Panc1 (cell line): ENCODE data around the gene POLN. TPM values are rescaled to one million over a fixed set of nuclear protein-coding genes. Genes with fewer than 3 reads are reported as not detected.

Experiments
- ATAC-seq: fragments of 200-7000 bp; cut with Tn5 transposase; 2 replicates; pipeline ENCODE4 v1.9.1; 2020; ENCODE audit warnings: mild to moderate bottlenecking, moderate library complexity
- BruUV-seq: library from RNA; stranded (reverse); fragments of 400-500 nt; replicated peaks from 2 replicates; lab custom pipeline; 2021; lab: Mats Ljungman, UMichigan
- CTCF ChIA-PET: fragments of 300-600 bp; sonication (Branson Sonifier 250); formaldehyde crosslinking; loops from one replicate; lab custom pipeline; 2022; ENCODE audit warnings: antibody characterized with exemption; lab: Charles Lee
- POLR2A ChIA-PET: fragments of 300-600 bp; sonication (Branson Sonifier 250); formaldehyde crosslinking; loops from one replicate; lab custom pipeline; 2022; ENCODE audit warnings: antibody characterized with exemption; lab: Charles Lee
- DNase-seq: peaks from one replicate; pipeline ENCODE4 v3.0.0-alpha.2; 2010; ENCODE audit warnings: low read depth, low spot score
- H3K27ac ChIP-seq: 2 replicates; pipeline ENCODE4 v1.5.1; 2011; ENCODE audit warnings: mild to moderate bottlenecking, low read length, inconsistent platforms
- H3K27me3 ChIP-seq: fragments of 200-500 bp; sonication (Bioruptor generic); 2 replicates; pipeline ENCODE4 v1.6.0; 2014; ENCODE audit warnings: low read length, inconsistent platforms; ENCODE audit not compliant: control insufficient read depth, insufficient read depth
- H3K36me3 ChIP-seq: fragments of 200-500 bp; sonication (Bioruptor generic); 2 replicates; pipeline ENCODE4 v1.5.1; 2014; ENCODE audit warnings: inconsistent platforms, mild to moderate bottlenecking, low read length, moderate library complexity; ENCODE audit not compliant: control insufficient read depth, insufficient read depth
- H3K4me1 ChIP-seq: 2 replicates; pipeline ENCODE4 v1.5.1; 2011; ENCODE audit warnings: inconsistent platforms, mild to moderate bottlenecking, low read length, moderate library complexity; ENCODE audit not compliant: control insufficient read depth, insufficient read depth
- H3K4me3 ChIP-seq, 2 experiments: 2 replicates each; pipeline ENCODE4 v1.5.1; 2011 to 2012; ENCODE audit warnings: low read depth in 2 of 2, low read length in 2 of 2, mild to moderate bottlenecking in 2 of 2, inconsistent platforms in 1 of 2, moderate library complexity in 1 of 2
- H3K9me3 ChIP-seq: fragments of 200-500 bp; sonication (Bioruptor generic); 2 replicates; pipeline ENCODE4 v1.5.1; 2014; ENCODE audit warnings: low read depth, mild to moderate bottlenecking, inconsistent platforms, low read length, moderate library complexity; ENCODE audit not compliant: control insufficient read depth, insufficient read depth
- CTCF ChIP-seq: fragments of 450-650 bp; IDR thresholded peaks from 2 replicates; pipeline ENCODE4 v1.5.1; 2017; ENCODE audit warnings: mild to moderate bottlenecking
- POLR2AphosphoS5 ChIP-seq: IDR thresholded peaks from 2 replicates; pipeline ENCODE4 v1.6.1; 2012; ENCODE audit warnings: mild to moderate bottlenecking, low read depth, low read length, moderate library complexity
- REST ChIP-seq, 2 experiments: IDR thresholded peaks; 2 replicates each; pipeline ENCODE4 v1.6.1; 2011 to 2012; ENCODE audit warnings: low read depth in 2 of 2, control low read depth in 1 of 2, low read length in 1 of 2, mild to moderate bottlenecking in 1 of 2, moderate library complexity in 1 of 2; ENCODE audit not compliant: insufficient read depth in 1 of 2
- SIN3A ChIP-seq: IDR thresholded peaks from 2 replicates; pipeline ENCODE4 v1.6.1; 2012; ENCODE audit warnings: low read depth, mild to moderate bottlenecking, low read length, moderate library complexity, borderline replicate concordance; ENCODE audit not compliant: insufficient read depth
- TCF7L2 ChIP-seq: IDR thresholded peaks from 2 replicates; pipeline ENCODE4 v1.6.1; 2011; ENCODE audit warnings: mild to moderate bottlenecking, low read depth, low read length, inconsistent platforms
- in situ Hi-C: cut with HindIII; loops from 2 replicates; pipeline ENCODE4 v1.10.0; 2016; ENCODE audit warnings: low sequenced_read_pairs, low pct_unique_long_range_greater_than_20kb
- intact Hi-C: fragments of 100-400 bp; cut with micrococcal nuclease; formaldehyde crosslinking; loops from one replicate; pipeline ENCODE4 v1.10.0; 2022; ENCODE audit not compliant: unreplicated experiment
- total RNA-seq: library from RNA; stranded (reverse); gene quantifications from one replicate; pipeline ENCODE4 v1.2.1, GENCODE V29; 2021; ENCODE audit not compliant: unreplicated experiment

POLN gene
- total RNA-seq, 1 experiment from 2014 or later = 4.3 TPM

- no peak overlapping the region for H3K27ac ChIP-seq
- H3K4me1 ChIP-seq = no peaks in the 10 kb centered on the region
- TF ChIP-seq POLR2AphosphoS5 = no peak
- no peak for TF ChIP-seq SIN3A
- no peak for TF ChIP-seq CTCF
- no peak for TF ChIP-seq REST (IDR thresholded peaks at IDR 0.05; ENCODE audit: insufficient read depth in 1 of 2, low read depth in 2 of 2, low read length in 1 of 2)
- TF ChIP-seq TCF7L2 = no peak
- ChIA-PET POLR2A (no interaction called here), CTCF (interaction anchor here (0.6 kb wide), 1 partner anchor 333 kb away, joined by 3 read pairs; no protein-coding TSS in a partner anchor)
- intact Hi-C loops (no loop called here), in situ Hi-C loops (no loop called here)
- H3K4me3 ChIP-seq = no peak overlapping the region
- no peaks in the 10 kb centered on the region for H3K9me3 ChIP-seq
- ATAC-seq (no peak), DNase-seq (no peak)
- BruUV-seq = no TSS peak
- H3K27me3 ChIP-seq = no peaks in the 10 kb centered on the region
- no peaks in the 10 kb centered on the region for H3K36me3 ChIP-seq
These were observed 149.3 kb downstream of the POLN start for GRCh38 chr4:2092669-2093053.

- ChIA-PET POLR2A (no interaction called here), CTCF (no interaction called here)
- H3K4me3 ChIP-seq = no peak overlapping the region
- no peak for DNase-seq
- no peak overlapping the region for H3K27ac ChIP-seq
- ATAC-seq = no peak
- intact Hi-C loops = no loop called here
- BruUV-seq = no TSS peak
- in situ Hi-C loops = no loop called here
- no peaks in the 10 kb centered on the region for H3K4me1 ChIP-seq
- TF ChIP-seq TCF7L2 = no peak
- no peak for TF ChIP-seq SIN3A
- TF ChIP-seq POLR2AphosphoS5 = no peak
- TF ChIP-seq REST (IDR thresholded peaks at IDR 0.05; ENCODE audit: insufficient read depth in 1 of 2, low read depth in 2 of 2, low read length in 1 of 2) = no peak
- no peak for TF ChIP-seq CTCF
- H3K9me3 ChIP-seq = no peaks in the 10 kb centered on the region
- no peaks in the 10 kb centered on the region for H3K36me3 ChIP-seq
- no peaks in the 10 kb centered on the region for H3K27me3 ChIP-seq
These were observed 149.8 kb downstream of the POLN start for GRCh38 chr4:2091990-2092668.
